ENCODE results near the gene ELMO2.

- TF ChIP-seq REST (IDR thresholded peaks at IDR 0.05; ENCODE audit: insufficient replicate concordance, low read depth), result no peak
- no peak for TF ChIP-seq CTCF (IDR thresholded peaks at IDR 0.05; ENCODE audit: insufficient read depth, low read length)
- TF ChIP-seq POLR2AphosphoS5 (IDR thresholded peaks at IDR 0.05; ENCODE audit: low read depth), result no peak
These were observed 41.5 kb downstream of the ELMO2 start for GRCh38 chr20:46364670-46365486.
